ENCODE measurements around the gene GSK3A.

DNA sequence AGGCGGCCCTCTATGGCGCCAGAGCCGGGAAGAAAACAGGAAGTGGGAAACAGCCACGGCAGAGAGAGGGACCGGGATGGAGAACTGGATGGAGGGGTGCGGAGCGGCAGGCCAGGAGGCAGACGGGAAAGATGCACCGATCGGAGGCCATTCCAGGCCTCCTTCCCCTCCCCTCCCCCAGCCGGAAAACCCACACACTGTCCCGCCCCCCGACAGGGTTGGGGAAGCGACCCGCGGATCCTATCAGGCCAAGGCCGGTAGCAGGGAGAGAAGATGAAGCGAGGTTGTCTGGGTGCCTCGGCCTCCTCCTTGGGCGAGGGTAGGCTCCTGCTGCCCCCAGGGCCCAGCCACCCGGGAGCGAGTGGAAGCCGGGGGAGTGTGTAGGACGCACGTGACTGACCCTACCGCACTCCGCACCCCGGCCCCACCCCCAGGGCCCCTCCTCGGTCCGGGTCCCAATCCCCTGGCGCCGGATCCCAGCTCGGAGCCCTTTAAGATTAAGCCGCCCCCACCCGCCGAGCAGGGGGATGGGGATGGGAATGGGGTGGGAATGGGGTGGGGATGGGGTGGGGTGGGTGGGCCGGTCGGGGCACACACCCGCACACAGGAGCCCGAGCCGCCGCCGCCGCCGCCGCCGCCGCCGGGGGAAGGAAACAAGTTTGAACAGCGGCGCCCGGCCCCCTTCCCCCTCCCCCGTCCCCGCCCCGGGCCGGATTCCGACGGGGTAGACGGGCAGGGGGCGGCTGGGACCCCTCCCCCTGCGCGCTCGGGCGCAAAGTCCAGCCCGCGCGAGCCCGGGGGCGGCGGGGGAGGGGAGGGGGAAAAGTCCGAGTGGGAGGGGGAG, 11.1 kb upstream of the GSK3A start:
- TF ChIP-seq, protein P1, sequence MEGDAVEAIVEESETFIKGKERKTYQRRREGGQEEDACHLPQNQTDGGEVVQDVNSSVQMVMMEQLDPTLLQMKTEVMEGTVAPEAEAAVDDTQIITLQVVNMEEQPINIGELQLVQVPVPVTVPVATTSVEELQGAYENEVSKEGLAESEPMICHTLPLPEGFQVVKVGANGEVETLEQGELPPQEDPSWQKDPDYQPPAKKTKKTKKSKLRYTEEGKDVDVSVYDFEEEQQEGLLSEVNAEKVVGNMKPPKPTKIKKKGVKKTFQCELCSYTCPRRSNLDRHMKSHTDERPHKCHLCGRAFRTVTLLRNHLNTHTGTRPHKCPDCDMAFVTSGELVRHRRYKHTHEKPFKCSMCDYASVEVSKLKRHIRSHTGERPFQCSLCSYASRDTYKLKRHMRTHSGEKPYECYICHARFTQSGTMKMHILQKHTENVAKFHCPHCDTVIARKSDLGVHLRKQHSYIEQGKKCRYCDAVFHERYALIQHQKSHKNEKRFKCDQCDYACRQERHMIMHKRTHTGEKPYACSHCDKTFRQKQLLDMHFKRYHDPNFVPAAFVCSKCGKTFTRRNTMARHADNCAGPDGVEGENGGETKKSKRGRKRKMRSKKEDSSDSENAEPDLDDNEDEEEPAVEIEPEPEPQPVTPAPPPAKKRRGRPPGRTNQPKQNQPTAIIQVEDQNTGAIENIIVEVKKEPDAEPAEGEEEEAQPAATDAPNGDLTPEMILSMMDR (conservative IDR thresholded peaks at IDR 0.05) = no peak
- no peak for TF ChIP-seq EZH2 (IDR thresholded peaks at IDR 0.05; ENCODE audit: low read depth)
